ENCODE measurements around the gene ASXL2.

DNA sequence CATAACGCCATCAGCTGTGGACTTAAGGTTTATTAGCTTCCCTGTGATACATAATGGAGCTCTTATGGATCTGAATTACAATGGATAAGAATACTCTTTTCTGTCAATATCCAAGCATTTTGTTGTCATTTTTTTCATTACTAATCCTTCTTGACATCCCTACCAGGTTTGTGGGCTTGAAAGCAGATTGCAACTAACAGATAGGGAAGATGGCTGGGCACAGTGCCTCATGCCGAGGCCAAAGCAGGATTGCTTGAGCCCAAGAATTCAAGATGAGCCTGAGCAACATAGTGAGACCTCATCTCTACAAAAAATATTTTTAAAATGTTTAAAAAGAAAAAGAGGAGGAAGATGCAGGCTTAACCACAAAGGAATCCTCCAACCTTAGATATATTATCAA is 42.4 kb downstream of the ASXL2 start:
- TF ChIP-seq, protein P1, sequence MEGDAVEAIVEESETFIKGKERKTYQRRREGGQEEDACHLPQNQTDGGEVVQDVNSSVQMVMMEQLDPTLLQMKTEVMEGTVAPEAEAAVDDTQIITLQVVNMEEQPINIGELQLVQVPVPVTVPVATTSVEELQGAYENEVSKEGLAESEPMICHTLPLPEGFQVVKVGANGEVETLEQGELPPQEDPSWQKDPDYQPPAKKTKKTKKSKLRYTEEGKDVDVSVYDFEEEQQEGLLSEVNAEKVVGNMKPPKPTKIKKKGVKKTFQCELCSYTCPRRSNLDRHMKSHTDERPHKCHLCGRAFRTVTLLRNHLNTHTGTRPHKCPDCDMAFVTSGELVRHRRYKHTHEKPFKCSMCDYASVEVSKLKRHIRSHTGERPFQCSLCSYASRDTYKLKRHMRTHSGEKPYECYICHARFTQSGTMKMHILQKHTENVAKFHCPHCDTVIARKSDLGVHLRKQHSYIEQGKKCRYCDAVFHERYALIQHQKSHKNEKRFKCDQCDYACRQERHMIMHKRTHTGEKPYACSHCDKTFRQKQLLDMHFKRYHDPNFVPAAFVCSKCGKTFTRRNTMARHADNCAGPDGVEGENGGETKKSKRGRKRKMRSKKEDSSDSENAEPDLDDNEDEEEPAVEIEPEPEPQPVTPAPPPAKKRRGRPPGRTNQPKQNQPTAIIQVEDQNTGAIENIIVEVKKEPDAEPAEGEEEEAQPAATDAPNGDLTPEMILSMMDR (IDR thresholded peaks at IDR 0.05 in 4 of 5, conservative IDR thresholded peaks at IDR 0.05 in 1 of 5): no peak
- no peak for TF ChIP-seq POLR2A (IDR thresholded peaks at IDR 0.05)
